H1 (cell line): Measurements from ENCODE around the gene P3H2. TPM values are rescaled to one million over a fixed set of nuclear protein-coding genes. Genes with fewer than 3 reads are reported as not detected.

Experiments used
- ATF3 ChIP-seq: IDR thresholded peaks from 2 replicates; pipeline ENCODE4 v1.6.1; 2011; ENCODE audit warnings: low read depth, mild to moderate bottlenecking, low read length; ENCODE audit not compliant: insufficient read depth
- GTF2F1 ChIP-seq: IDR thresholded peaks from 2 replicates; pipeline ENCODE4 v1.6.1; 2012; ENCODE audit warnings: low read depth, low read length, improper control_type of control experiment, borderline replicate concordance
- KDM4A ChIP-seq: IDR thresholded peaks from one replicate; pipeline ENCODE4 v1.7.1; 2012; ENCODE audit warnings: low read depth, mild to moderate bottlenecking, moderate library complexity, low read length, inconsistent platforms; ENCODE audit not compliant: severe bottlenecking
- POLR2A ChIP-seq, 2 experiments: IDR thresholded peaks; 1 replicate in 1 of 2; 2 replicates in 1 of 2; pipeline ENCODE4 v1.6.1; 2011; ENCODE audit warnings: low read depth in 2 of 2, low read length in 2 of 2, mild to moderate bottlenecking in 2 of 2; ENCODE audit errors: control extremely low read depth in 1 of 2
- RNF2 ChIP-seq: fragments of 200-900, 300-1000 bp; sonication (generic); IDR thresholded peaks from 2 replicates; pipeline ENCODE4 v1.7.1; 2016; ENCODE audit warnings: borderline replicate concordance, low read depth, mild to moderate bottlenecking, antibody characterized with exemption, low read length; ENCODE audit not compliant: poor library complexity, severe bottlenecking; ENCODE audit errors: missing control alignments
- SIN3A ChIP-seq, 2 experiments: IDR thresholded peaks in 1 of 2; conservative IDR thresholded peaks in 1 of 2; 2 replicates each; pipeline ENCODE4 v1.6.1; 2011 to 2012; ENCODE audit warnings: low read length in 2 of 2, improper control_type of control experiment in 1 of 2, low read depth in 1 of 2, mild to moderate bottlenecking in 1 of 2
- SIRT6 ChIP-seq: IDR thresholded peaks from one replicate; pipeline ENCODE4 v1.7.1; 2012; ENCODE audit warnings: low read length, inconsistent platforms
- TBP ChIP-seq: IDR thresholded peaks from 2 replicates; pipeline ENCODE4 v1.6.1; 2011; ENCODE audit warnings: low read depth, low read length, improper control_type of control experiment
- polyA plus RNA-seq, 7 experiments: library from polyadenylated mRNA; depleted of rRNA in 3 of 7; stranded (reverse) in 5 of 7; unstranded in 2 of 7; fragments of >200 nt in 5 of 7; fragments of 200-250 nt in 2 of 7; gene quantifications; 1 replicate in 5 of 7; 2 replicates in 1 of 7; 4 replicates in 1 of 7; pipeline versions ENCODE4 v1.2.1 to v1.2.3, GENCODE V29; 2011 to 2013; ENCODE audit warnings: missing spikeins in 2 of 7, mixed read lengths in 2 of 7
- total RNA-seq: library from RNA; stranded (reverse); fragmentation: NEBNext Ultra II Directional; extraction: Animal tissue kit (Norgen Biotek cat#: 25700); gene quantifications from 2 replicates; pipeline ENCODE4 v1.2.1, GENCODE V29; 2021
- TF ChIP-seq, protein P1 (sequence below): IDR thresholded peaks from 2 replicates; pipeline ENCODE4 v1.6.1; 2012; ENCODE audit warnings: inconsistent platforms

P3H2 gene
- total and polyA plus RNA-seq, 2 of the 8 experiments (the other 6 are each of a cell fraction or from before 2014, with no cell fraction given): 40.5 to 60.4 TPM

DNA sequence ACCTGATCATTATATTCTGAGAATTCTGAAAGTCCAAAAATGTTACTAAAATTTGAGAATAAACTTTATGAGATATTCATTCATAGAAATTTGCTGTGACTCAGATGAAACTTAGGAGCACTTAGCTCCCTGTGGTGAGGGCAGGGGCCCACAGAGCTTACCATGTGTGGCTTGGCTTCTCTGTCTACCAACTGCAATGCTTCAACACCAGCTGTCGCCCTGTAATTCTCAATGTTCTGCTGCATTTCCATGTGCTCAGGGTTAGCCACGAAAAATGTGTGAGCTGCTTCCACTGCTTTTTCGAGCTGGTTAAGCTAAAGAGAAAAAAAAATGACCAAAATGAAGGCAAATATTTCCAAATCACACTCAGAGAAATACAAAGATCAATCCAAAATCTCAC, 125.6 kb downstream of the P3H2 start (continued):
- TF ChIP-seq GTF2F1 (no peak), SIN3A (conservative IDR thresholded peaks at IDR 0.05 in 1 of 2, IDR thresholded peaks at IDR 0.05 in 1 of 2; ENCODE audit: low read depth in 1 of 2, low read length in 2 of 2) (0 out of 4 replicates have a peak, but pooled peaks of 1 of the 2 experiments have one; percentile 31), ATF3 (no peak), POLR2A (IDR thresholded peaks at IDR 0.05; ENCODE audit: control extremely low read depth in 1 of 2, low read depth in 2 of 2, low read length in 2 of 2) (no peak), RNF2 (no peak), KDM4A (no peak), TBP (no peak), SIRT6 (no peak)
- TF ChIP-seq, protein P1, sequence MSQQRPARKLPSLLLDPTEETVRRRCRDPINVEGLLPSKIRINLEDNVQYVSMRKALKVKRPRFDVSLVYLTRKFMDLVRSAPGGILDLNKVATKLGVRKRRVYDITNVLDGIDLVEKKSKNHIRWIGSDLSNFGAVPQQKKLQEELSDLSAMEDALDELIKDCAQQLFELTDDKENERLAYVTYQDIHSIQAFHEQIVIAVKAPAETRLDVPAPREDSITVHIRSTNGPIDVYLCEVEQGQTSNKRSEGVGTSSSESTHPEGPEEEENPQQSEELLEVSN: peak; percentile 20; the same call in 1 of the 2 replicates
